ENCODE measurements around the gene ENTPD8.

ENTPD8 gene

GRCh38 chr9:137404961-137405567 lies 36.1 kb downstream of the ENTPD8 start:
- TF ChIP-seq CTCF (IDR thresholded peaks at IDR 0.05; ENCODE audit: low read depth, low read length, missing control alignments): no peak
- no peak for DNase-seq (ENCODE audit: low read depth)
- in situ Hi-C loops (cut with HindIII; ENCODE audit: low sequenced_read_pairs): no loop called here
- H3K4me3 ChIP-seq (ENCODE audit: low read depth, low read length): no peak overlapping the region

GRCh38 chr9:137403269-137403668 lies 37.9 kb downstream of the ENTPD8 start:
- in situ Hi-C loops (cut with HindIII; ENCODE audit: low sequenced_read_pairs): no loop called here
- no peak for TF ChIP-seq CTCF (IDR thresholded peaks at IDR 0.05; ENCODE audit: low read depth, low read length, missing control alignments)
- H3K4me3 ChIP-seq (ENCODE audit: low read depth, low read length): no peak overlapping the region
- no peak for DNase-seq (ENCODE audit: low read depth)

- H3K4me3 ChIP-seq (ENCODE audit: low read depth, low read length): no peak overlapping the region
- no peak for DNase-seq (ENCODE audit: low read depth)
- in situ Hi-C loops (cut with HindIII; ENCODE audit: low sequenced_read_pairs): no loop called here
- TF ChIP-seq CTCF (IDR thresholded peaks at IDR 0.05; ENCODE audit: low read depth, low read length, missing control alignments): no peak
Measured at GRCh38 chr9:137402746-137403145, 38.4 kb downstream of the ENTPD8 start.

- DNase-seq (ENCODE audit: low read depth): no peak
- TF ChIP-seq CTCF (IDR thresholded peaks at IDR 0.05; ENCODE audit: low read depth, low read length, missing control alignments): no peak
Measured at GRCh38 chr9:137398561-137399468, 42.3 kb downstream of the ENTPD8 start.

GRCh38 chr9:137397675-137398423 lies 43.3 kb downstream of the ENTPD8 start:
- no peak overlapping the region for H3K4me3 ChIP-seq (ENCODE audit: low read depth, low read length)
- in situ Hi-C loops (cut with HindIII; ENCODE audit: low sequenced_read_pairs): no loop called here
- no peak for TF ChIP-seq CTCF (IDR thresholded peaks at IDR 0.05; ENCODE audit: low read depth, low read length, missing control alignments)
- DNase-seq (ENCODE audit: low read depth): no peak

More at GRCh38 chr9:137398561-137399468, 42.3 kb downstream of the ENTPD8 start:
- in situ Hi-C loops (cut with HindIII; ENCODE audit: low sequenced_read_pairs): no loop called here
- no peak overlapping the region for H3K4me3 ChIP-seq (ENCODE audit: low read depth, low read length)

- DNase-seq (ENCODE audit: low read depth): no peak
- H3K4me3 ChIP-seq (ENCODE audit: low read depth, low read length): no peak overlapping the region
- TF ChIP-seq CTCF (IDR thresholded peaks at IDR 0.05; ENCODE audit: low read depth, low read length, missing control alignments): no peak
- in situ Hi-C loops (cut with HindIII; ENCODE audit: low sequenced_read_pairs): no loop called here
Measured at GRCh38 chr9:137396634-137397367, 44.4 kb downstream of the ENTPD8 start.
